Thoracic aorta (tissue), 2 donors: ENCODE data around the gene FIP1L1. TPM values are rescaled to one million over a fixed set of nuclear protein-coding genes. Genes with fewer than 3 reads are reported as not detected.

ENCODE experiments used
- ATAC-seq: fragments of 150-250 bp; one replicate; pipeline ENCODE4 v1.8.0; 2017; ENCODE audit warnings: low read depth; ENCODE audit not compliant: insufficient number of reproducible peaks, low FRiP score
- DNase-seq: peaks from one replicate; pipeline ENCODE4 v3.0.0-alpha.2; 2020; ENCODE audit warnings: low spot score
- H3K27ac ChIP-seq, 2 donors: fragments of 200-600 bp; sonication (generic); 1 replicate in 1 of 2; 2 replicates in 1 of 2; pipeline ENCODE4 v1.5.1; 2016; ENCODE audit warnings: mild to moderate bottlenecking in 2 of 2, moderate library complexity in 2 of 2
- H3K27me3 ChIP-seq: fragments of 200-600 bp; sonication (generic); replicated peaks from 2 replicates; pipeline ENCODE4 v1.6.0; 2016; ENCODE audit warnings: mild to moderate bottlenecking; ENCODE audit not compliant: insufficient read depth
- H3K36me3 ChIP-seq: fragments of 200-600 bp; sonication (generic); one replicate; pipeline ENCODE4 v1.5.1; 2016
- H3K4me1 ChIP-seq, 2 donors: fragments of 200-600 bp; sonication (generic); 1 replicate in 1 of 2; 2 replicates in 1 of 2; pipeline versions ENCODE4 v1.5.1 to v1.6.0; 2016; ENCODE audit warnings: low read depth in 2 of 2, mild to moderate bottlenecking in 1 of 2; ENCODE audit not compliant: control insufficient read depth in 1 of 2
- H3K4me3 ChIP-seq: fragments of 200-600 bp; sonication (generic); 2 replicates; pipeline ENCODE4 v1.5.1; 2016; ENCODE audit warnings: mild to moderate bottlenecking
- H3K9me3 ChIP-seq: fragments of 200-600 bp; sonication (generic); 2 replicates; pipeline ENCODE4 v1.5.1; 2016
- CTCF ChIP-seq: fragments of 200-600 bp; sonication (generic); IDR thresholded peaks from one replicate; pipeline ENCODE4 v1.5.1; 2019; ENCODE audit warnings: antibody characterized with exemption
- total RNA-seq, 2 donors: library from RNA; depleted of rRNA; stranded (reverse); fragments of >200 nt; gene quantifications; one replicate each; pipeline versions ENCODE4 v1.1.0 to v1.2.3, GENCODE V29; 2016

The FIP1L1 gene
- total RNA-seq, 2 donors from 2014 or later = 29.5 to 57.9 TPM

GRCh38 chr4:53422367-53422766, 44.9 kb downstream of the FIP1L1 start:
- no peaks in the 10 kb centered on the region for H3K4me1 ChIP-seq
- no peak overlapping the region for H3K4me3 ChIP-seq
- DNase-seq (no peak), ATAC-seq (no peak)
- H3K36me3 ChIP-seq = no peaks in the 10 kb centered on the region
- H3K27ac ChIP-seq = no peak overlapping the region
- no peaks in the 10 kb centered on the region for H3K9me3 ChIP-seq
- no peak for TF ChIP-seq CTCF
- H3K27me3 ChIP-seq = no peaks in the 10 kb centered on the region

- DNase-seq (no peak), ATAC-seq (no peak)
- no peaks in the 10 kb centered on the region for H3K9me3 ChIP-seq
- TF ChIP-seq CTCF = no peak
- no peak overlapping the region for H3K4me3 ChIP-seq
- H3K36me3 ChIP-seq = peaks cover 7% of the 10 kb centered on the region
- H3K4me1 ChIP-seq = no peaks in the 10 kb centered on the region
- no peaks in the 10 kb centered on the region for H3K27me3 ChIP-seq
- no peak overlapping the region for H3K27ac ChIP-seq
Observed at GRCh38 chr4:53424280-53424679, 46.8 kb downstream of the FIP1L1 start.

- no peaks in the 10 kb centered on the region for H3K27me3 ChIP-seq
- no peak overlapping the region for H3K27ac ChIP-seq
- DNase-seq (no peak), ATAC-seq (no peak)
- peaks cover 12% of the 10 kb centered on the region for H3K36me3 ChIP-seq
- H3K4me1 ChIP-seq = no peaks in the 10 kb centered on the region
- no peak for TF ChIP-seq CTCF
- H3K9me3 ChIP-seq = no peaks in the 10 kb centered on the region
- H3K4me3 ChIP-seq = no peak overlapping the region
Observed at GRCh38 chr4:53427366-53427765, 49.9 kb downstream of the FIP1L1 start.

GRCh38 chr4:53431052-53431451, 53.6 kb downstream of the FIP1L1 start:
- no peaks in the 10 kb centered on the region for H3K4me1 ChIP-seq
- H3K27me3 ChIP-seq = no peaks in the 10 kb centered on the region
- ATAC-seq = no peak
- no peak for DNase-seq
- H3K9me3 ChIP-seq = no peaks in the 10 kb centered on the region
- H3K27ac ChIP-seq = no peak overlapping the region
- H3K4me3 ChIP-seq = no peak overlapping the region
- no peak for TF ChIP-seq CTCF
- H3K36me3 ChIP-seq = peaks cover 12% of the 10 kb centered on the region

- no peak overlapping the region for H3K4me3 ChIP-seq
- no peaks in the 10 kb centered on the region for H3K4me1 ChIP-seq
- TF ChIP-seq CTCF = no peak
- H3K9me3 ChIP-seq = no peaks in the 10 kb centered on the region
- H3K27ac ChIP-seq = no peak overlapping the region
- H3K36me3 ChIP-seq = peaks cover 12% of the 10 kb centered on the region
- DNase-seq (no peak), ATAC-seq (no peak)
- H3K27me3 ChIP-seq = no peaks in the 10 kb centered on the region
Observed at GRCh38 chr4:53432528-53433424, 55.3 kb downstream of the FIP1L1 start.
